Endothelial cell (in vitro differentiated cells): ENCODE results near the gene OPALIN. TPM values are rescaled to one million over a fixed set of nuclear protein-coding genes. Genes with fewer than 3 reads are reported as not detected.

Experiments
- DNase-seq: peaks from one replicate; pipeline ENCODE4 v3.0.0; 2021; ENCODE audit warnings: low spot score
- H3K27ac Mint-ChIP-seq: one replicate; pipeline ENCODE4 v1.8.0; 2021; ENCODE audit warnings: mixed read lengths, inconsistent platforms; ENCODE audit not compliant: unreplicated experiment
- H3K27me3 Mint-ChIP-seq: one replicate; pipeline ENCODE4 v1.8.0; 2021; ENCODE audit warnings: mild to moderate bottlenecking, moderate library complexity, mixed read lengths, inconsistent platforms; ENCODE audit not compliant: unreplicated experiment
- H3K36me3 Mint-ChIP-seq: one replicate; pipeline ENCODE4 v1.8.0; 2021; ENCODE audit warnings: mild to moderate bottlenecking, low read depth, mixed read lengths, inconsistent platforms; ENCODE audit not compliant: unreplicated experiment
- H3K4me1 Mint-ChIP-seq: one replicate; pipeline ENCODE4 v1.8.0; 2021; ENCODE audit warnings: mild to moderate bottlenecking, mixed read lengths, inconsistent platforms; ENCODE audit not compliant: unreplicated experiment
- H3K4me3 Mint-ChIP-seq: one replicate; pipeline ENCODE4 v1.8.0; 2021; ENCODE audit warnings: mild to moderate bottlenecking, mixed read lengths, inconsistent platforms; ENCODE audit not compliant: unreplicated experiment
- H3K9me3 Mint-ChIP-seq: one replicate; pipeline ENCODE4 v1.8.0; 2021; ENCODE audit warnings: mixed read lengths, inconsistent platforms; ENCODE audit not compliant: unreplicated experiment
- CTCF ChIP-seq: fragments of 200-600 bp; sonication (generic); IDR thresholded peaks from one replicate; pipeline ENCODE4 v1.5.0; 2021; ENCODE audit warnings: antibody characterized with exemption; ENCODE audit not compliant: unreplicated experiment
- total RNA-seq: library from RNA; stranded (reverse); fragmentation: NEBNext Ultra II Directional; extraction: Animal tissue kit (Norgen Biotek cat#: 25700); gene quantifications from one replicate; pipeline ENCODE4 v1.2.1, GENCODE V29; 2021; ENCODE audit not compliant: unreplicated experiment

Gene OPALIN
- total RNA-seq, 1 donor from 2014 or later, result not detected

DNA sequence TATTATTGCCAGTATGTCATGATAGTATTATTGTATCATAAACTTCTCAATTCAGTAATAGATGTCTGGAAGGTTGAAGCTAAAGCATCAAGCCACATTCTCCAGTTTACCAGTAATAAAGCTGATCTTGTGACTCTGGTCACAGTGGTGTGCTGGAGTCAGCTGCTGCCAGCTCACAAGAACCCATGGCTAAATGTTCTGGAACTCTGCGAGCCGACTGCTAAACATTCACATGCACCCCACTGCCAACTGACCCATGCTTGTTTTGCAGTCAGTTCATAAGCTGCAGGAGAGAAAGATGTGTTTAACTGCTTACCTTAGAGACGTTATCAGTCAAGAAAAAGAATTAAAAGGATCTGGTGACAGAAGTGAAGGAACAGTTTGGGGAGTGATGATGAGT lies 60.4 kb downstream of the OPALIN start:
- Mint-ChIP-seq H3K4me1 (peaks cover 11% of the 10 kb centered on the region), H3K27me3 (peaks cover 5% of the 10 kb centered on the region), H3K36me3 (no peaks in the 10 kb centered on the region), H3K27ac (no peak overlapping the region), H3K4me3 (no peak overlapping the region), H3K9me3 (no peaks in the 10 kb centered on the region)
- TF ChIP-seq CTCF, result no peak
- no peak for DNase-seq

- no peak for TF ChIP-seq CTCF
- Mint-ChIP-seq H3K27ac (no peak overlapping the region), H3K4me1 (peaks cover 11% of the 10 kb centered on the region), H3K9me3 (no peaks in the 10 kb centered on the region), H3K27me3 (peaks cover 5% of the 10 kb centered on the region), H3K36me3 (no peaks in the 10 kb centered on the region), H3K4me3 (no peak overlapping the region)
- DNase-seq, result no peak
Observed at GRCh38 chr10:96297486-96297885, 61.3 kb downstream of the OPALIN start.

- Mint-ChIP-seq H3K4me1 (peaks cover 5% of the 10 kb centered on the region), H3K4me3 (no peak overlapping the region)
- TF ChIP-seq CTCF, result no peak
Observed at GRCh38 chr10:96295475-96295874, 63.3 kb downstream of the OPALIN start.

More at GRCh38 chr10:96295475-96295874, 63.3 kb downstream of the OPALIN start:
- Mint-ChIP-seq H3K36me3 (no peaks in the 10 kb centered on the region), H3K27ac (no peak overlapping the region), H3K9me3 (no peaks in the 10 kb centered on the region), H3K27me3 (peaks cover 4% of the 10 kb centered on the region)
- no peak for DNase-seq

Other genes starting within 250 kb of the OPALIN start
- 47.8 TPM for gene ZNF518A, start 228.7 kb downstream of the OPALIN start, total RNA-seq
- gene BLNK, start 87.4 kb downstream of the OPALIN start, total RNA-seq, result not detected
- gene DNTT, start 54.6 kb downstream of the OPALIN start, total RNA-seq, result not detected
- 0.41 TPM for gene TLL2, start 154.9 kb upstream of the OPALIN start, total RNA-seq
- 157 TPM for gene TM9SF3, start 228.0 kb upstream of the OPALIN start, total RNA-seq